ENCODE results near the gene RALGAPA2. TPM values are rescaled to one million over a fixed set of nuclear protein-coding genes. Genes with fewer than 3 reads are reported as not detected.
A peak's percentile ranks its signal among the peaks of the same experiment; 100 is the strongest.

The RALGAPA2 gene
- total RNA-seq, 1 experiment from 2014 or later, result 9.8 TPM

GRCh38 chr20:20695250-20695816, 17.1 kb downstream of the RALGAPA2 start:
- POLR2A ChIA-PET, result interaction anchor here (0.8 to 1.2 kb wide), 2 partner anchors 16 to 17 kb away, joined by 3 to 5 read pairs; partner anchors contain the start of gene RALGAPA2
- intact Hi-C loops (cut with micrococcal nuclease), result no loop called here
- H3K4me1 Mint-ChIP-seq (ENCODE audit: insufficient read depth, unreplicated experiment), result peaks cover 30% of the 10 kb centered on the region
- no peak for TF ChIP-seq CTCF (IDR thresholded peaks at IDR 0.05; ENCODE audit: unreplicated experiment)
- CTCF ChIA-PET, result interaction anchor here (0.5 to 2.8 kb wide), 9 partner anchors 12 to 876 kb away, joined by 3 to 16 read pairs (median 3); no protein-coding TSS in a partner anchor
- no peaks in the 10 kb centered on the region for H3K36me3 Mint-ChIP-seq (ENCODE audit: insufficient read depth, unreplicated experiment)
- BruUV-seq (replicated peaks), result no TSS peak
- no peaks in the 10 kb centered on the region for H3K9me3 Mint-ChIP-seq (ENCODE audit: unreplicated experiment)
- no peak overlapping the region for H3K27ac Mint-ChIP-seq (ENCODE audit: low read depth, unreplicated experiment)
- DNase-seq (ENCODE audit: unreplicated experiment), result peak; percentile 82
- H3K27me3 Mint-ChIP-seq (ENCODE audit: insufficient read depth, unreplicated experiment), result no peaks in the 10 kb centered on the region
- H3K4me3 Mint-ChIP-seq (ENCODE audit: unreplicated experiment), result no peak overlapping the region

GRCh38 chr20:20694591-20694990, 17.9 kb downstream of the RALGAPA2 start:
- CTCF ChIA-PET, result interaction anchor here (0.6 kb wide), 1 partner anchor 29 kb away, joined by 3 read pairs; no protein-coding TSS in a partner anchor
- Mint-ChIP-seq H3K27ac (ENCODE audit: low read depth, unreplicated experiment) (no peak overlapping the region), H3K36me3 (ENCODE audit: insufficient read depth, unreplicated experiment) (no peaks in the 10 kb centered on the region), H3K4me1 (ENCODE audit: insufficient read depth, unreplicated experiment) (peaks cover 30% of the 10 kb centered on the region), H3K4me3 (ENCODE audit: unreplicated experiment) (no peak overlapping the region), H3K9me3 (ENCODE audit: unreplicated experiment) (no peaks in the 10 kb centered on the region), H3K27me3 (ENCODE audit: insufficient read depth, unreplicated experiment) (no peaks in the 10 kb centered on the region)
- intact Hi-C loops (cut with micrococcal nuclease), result no loop called here
- DNase-seq (ENCODE audit: unreplicated experiment), result no peak
- no peak for TF ChIP-seq CTCF (IDR thresholded peaks at IDR 0.05; ENCODE audit: unreplicated experiment)
- no TSS peak for BruUV-seq (replicated peaks)
- POLR2A ChIA-PET, result interaction anchor here (0.8 to 1.2 kb wide), 2 partner anchors 16 to 18 kb away, joined by 3 to 5 read pairs; partner anchors contain the start of gene RALGAPA2

GRCh38 chr20:20692587-20692986, 19.9 kb downstream of the RALGAPA2 start:
- ChIA-PET POLR2A (interaction anchor here (0.8 to 1.2 kb wide), 4 partner anchors 11 to 20 kb away, joined by 3 to 4 read pairs (median 3); partner anchors contain the start of gene RALGAPA2), CTCF (interaction anchor here (1.1 to 1.3 kb wide), 4 partner anchors 27 to 879 kb away, joined by 3 to 5 read pairs (median 4); no protein-coding TSS in a partner anchor)
- Mint-ChIP-seq H3K4me1 (ENCODE audit: insufficient read depth, unreplicated experiment) (peaks cover 19% of the 10 kb centered on the region), H3K4me3 (ENCODE audit: unreplicated experiment) (no peak overlapping the region), H3K9me3 (ENCODE audit: unreplicated experiment) (no peaks in the 10 kb centered on the region), H3K36me3 (ENCODE audit: insufficient read depth, unreplicated experiment) (no peaks in the 10 kb centered on the region), H3K27ac (ENCODE audit: low read depth, unreplicated experiment) (peak overlapping the region; percentile 47), H3K27me3 (ENCODE audit: insufficient read depth, unreplicated experiment) (no peaks in the 10 kb centered on the region)
- DNase-seq (ENCODE audit: unreplicated experiment), result no peak
- TF ChIP-seq CTCF (IDR thresholded peaks at IDR 0.05; ENCODE audit: unreplicated experiment), result no peak
- no TSS peak for BruUV-seq (replicated peaks)
- intact Hi-C loops (cut with micrococcal nuclease), result no loop called here

GRCh38 chr20:20691477-20692235, 20.8 kb downstream of the RALGAPA2 start:
- no peak overlapping the region for H3K27ac Mint-ChIP-seq (ENCODE audit: low read depth, unreplicated experiment)
- CTCF ChIA-PET, result interaction anchor here (1.3 kb wide), 1 partner anchor 98 kb away, joined by 4 read pairs; no protein-coding TSS in a partner anchor
- no peak overlapping the region for H3K4me3 Mint-ChIP-seq (ENCODE audit: unreplicated experiment)
- TF ChIP-seq CTCF (IDR thresholded peaks at IDR 0.05; ENCODE audit: unreplicated experiment), result no peak
- H3K27me3 Mint-ChIP-seq (ENCODE audit: insufficient read depth, unreplicated experiment), result no peaks in the 10 kb centered on the region
- no peak for DNase-seq (ENCODE audit: unreplicated experiment)
- POLR2A ChIA-PET, result interaction anchor here (0.7 to 0.8 kb wide), 3 partner anchors 15 to 21 kb away, joined by 3 read pairs; partner anchors contain the start of gene RALGAPA2
- peaks cover 14% of the 10 kb centered on the region for H3K4me1 Mint-ChIP-seq (ENCODE audit: insufficient read depth, unreplicated experiment)
- no peaks in the 10 kb centered on the region for H3K36me3 Mint-ChIP-seq (ENCODE audit: insufficient read depth, unreplicated experiment)
- intact Hi-C loops (cut with micrococcal nuclease), result no loop called here
- no TSS peak for BruUV-seq (replicated peaks)
- H3K9me3 Mint-ChIP-seq (ENCODE audit: unreplicated experiment), result no peaks in the 10 kb centered on the region

Measured in MCF 10A (cell line).